Measurements from ENCODE around the gene SPC24.
"Not testable (repeated sequence)": the region's sequence is repeated elsewhere in the genome, so short reads cannot be mapped to it uniquely, and the experiment has no call there.

The SPC24 gene

GRCh38 chr19:11125994-11126685 is 29.4 kb downstream of the SPC24 start:
- DNase-seq (ENCODE audit: low read depth) = peak; percentile 65

DNA sequence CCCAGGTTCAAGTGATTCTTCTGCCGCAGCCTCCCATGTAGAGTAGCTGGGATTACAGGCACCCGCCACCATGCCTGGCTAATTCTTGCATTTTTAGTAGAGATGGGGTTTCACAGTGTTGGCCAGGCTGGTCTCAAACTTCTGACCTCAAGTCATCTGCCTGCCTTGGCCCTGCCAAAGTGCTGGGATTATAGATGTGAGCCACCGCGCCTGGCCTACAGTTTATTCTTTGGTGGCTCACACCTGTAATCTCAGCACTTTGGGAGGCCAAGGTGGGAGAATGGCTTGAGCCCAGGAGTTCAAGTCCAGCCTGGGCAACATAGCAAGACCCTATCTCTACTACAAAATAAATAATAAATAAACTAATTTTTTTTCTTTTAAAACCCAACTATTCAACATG is 31.4 kb downstream of the SPC24 start:
- not testable (repeated sequence) for DNase-seq (ENCODE audit: low read depth)

GRCh38 chr19:11123114-11123513 is 32.5 kb downstream of the SPC24 start:
- no peak for DNase-seq (ENCODE audit: low read depth)

GRCh38 chr19:11121963-11122362 is 33.6 kb downstream of the SPC24 start:
- DNase-seq (ENCODE audit: low read depth) = not testable (repeated sequence)

GRCh38 chr19:11116507-11116906 is 39.1 kb downstream of the SPC24 start:
- no peak for DNase-seq (ENCODE audit: low read depth)

GRCh38 chr19:11115895-11116446 is 39.6 kb downstream of the SPC24 start:
- DNase-seq (ENCODE audit: low read depth) = no peak

DNA sequence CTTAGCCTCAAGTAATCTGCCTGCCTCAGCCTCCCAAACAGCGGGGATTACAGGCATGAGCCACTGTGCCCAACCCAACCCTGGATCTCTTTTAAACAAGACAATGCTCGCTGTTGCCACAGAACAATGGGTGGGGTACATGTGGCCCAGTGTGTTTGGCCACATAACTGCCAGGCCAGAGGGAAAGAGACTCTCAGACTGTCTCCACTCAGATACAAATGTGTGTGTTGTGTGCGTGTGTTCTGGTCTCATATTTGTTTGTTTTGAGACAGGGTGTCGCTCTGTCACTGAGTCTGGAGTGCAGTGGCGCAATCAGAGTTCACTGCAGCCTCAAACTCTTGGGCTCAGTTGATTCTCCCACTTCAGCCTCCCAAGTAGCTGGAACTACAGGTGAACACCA is 40.5 kb downstream of the SPC24 start:
- DNase-seq (ENCODE audit: low read depth) = no peak

DNA sequence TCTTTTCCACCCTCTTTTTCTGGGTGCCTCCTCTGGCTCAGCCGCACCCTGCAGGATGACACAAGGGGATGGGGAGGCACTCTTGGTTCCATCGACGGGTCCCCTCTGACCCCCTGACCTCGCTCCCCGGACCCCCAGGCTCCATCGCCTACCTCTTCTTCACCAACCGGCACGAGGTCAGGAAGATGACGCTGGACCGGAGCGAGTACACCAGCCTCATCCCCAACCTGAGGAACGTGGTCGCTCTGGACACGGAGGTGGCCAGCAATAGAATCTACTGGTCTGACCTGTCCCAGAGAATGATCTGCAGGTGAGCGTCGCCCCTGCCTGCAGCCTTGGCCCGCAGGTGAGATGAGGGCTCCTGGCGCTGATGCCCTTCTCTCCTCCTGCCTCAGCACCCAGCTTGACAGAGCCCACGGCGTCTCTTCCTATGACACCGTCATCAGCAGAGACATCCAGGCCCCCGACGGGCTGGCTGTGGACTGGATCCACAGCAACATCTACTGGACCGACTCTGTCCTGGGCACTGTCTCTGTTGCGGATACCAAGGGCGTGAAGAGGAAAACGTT is 42.4 kb downstream of the SPC24 start:
- DNase-seq (ENCODE audit: low read depth) = no peak

DNA sequence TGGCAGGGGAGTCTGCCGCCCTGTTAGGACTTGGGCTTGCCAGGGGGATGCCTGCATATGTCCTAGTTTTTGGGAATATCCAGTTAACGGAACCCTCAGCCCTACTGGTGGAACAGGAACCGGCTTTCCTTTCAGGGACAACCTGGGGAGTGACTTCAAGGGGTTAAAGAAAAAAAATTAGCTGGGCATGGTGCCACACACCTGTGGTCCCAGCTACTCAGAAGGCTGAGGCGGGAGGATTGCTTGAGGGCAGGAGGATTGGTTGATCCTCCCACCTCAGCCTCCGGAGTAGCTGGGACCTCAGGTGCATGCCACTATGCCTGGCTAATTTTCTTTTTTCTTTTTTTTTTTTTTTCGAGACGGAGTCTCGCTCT is 43.8 kb downstream of the SPC24 start:
- no peak for DNase-seq (ENCODE audit: low read depth)

- DNase-seq (ENCODE audit: low read depth) = no peak
These were observed 44.3 kb downstream of the SPC24 start for GRCh38 chr19:11111117-11111770.

GRCh38 chr19:11108746-11109145 is 46.8 kb downstream of the SPC24 start:
- DNase-seq (ENCODE audit: low read depth) = no peak

GRCh38 chr19:11106477-11106876 is 49.1 kb downstream of the SPC24 start:
- no peak for DNase-seq (ENCODE audit: low read depth)

- no peak for DNase-seq (ENCODE audit: low read depth)
These were observed 50.5 kb downstream of the SPC24 start for GRCh38 chr19:11105014-11105636.

DNA sequence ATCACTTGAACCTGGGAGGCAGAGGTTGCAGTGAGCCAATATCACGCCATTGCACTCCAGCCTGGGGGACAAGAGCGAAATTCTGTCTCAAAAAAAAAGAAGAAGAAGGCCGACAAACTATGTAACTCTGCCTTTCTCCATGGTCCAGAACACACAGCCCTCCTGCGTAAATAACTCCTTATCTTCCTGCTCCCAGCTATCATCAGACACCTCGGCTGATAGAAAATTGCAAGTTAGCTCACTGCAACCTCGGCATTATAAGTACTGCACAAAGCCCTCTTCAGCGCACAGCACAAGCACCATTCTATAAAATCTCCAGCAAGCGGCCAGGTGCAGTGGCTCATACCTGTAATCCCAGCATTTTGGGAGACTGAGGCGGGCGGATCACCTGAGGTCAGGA is 51.9 kb downstream of the SPC24 start:
- not testable (repeated sequence) for DNase-seq (ENCODE audit: low read depth)

- DNase-seq (ENCODE audit: low read depth) = no peak
These were observed 52.6 kb downstream of the SPC24 start for GRCh38 chr19:11102944-11103343.

DNA sequence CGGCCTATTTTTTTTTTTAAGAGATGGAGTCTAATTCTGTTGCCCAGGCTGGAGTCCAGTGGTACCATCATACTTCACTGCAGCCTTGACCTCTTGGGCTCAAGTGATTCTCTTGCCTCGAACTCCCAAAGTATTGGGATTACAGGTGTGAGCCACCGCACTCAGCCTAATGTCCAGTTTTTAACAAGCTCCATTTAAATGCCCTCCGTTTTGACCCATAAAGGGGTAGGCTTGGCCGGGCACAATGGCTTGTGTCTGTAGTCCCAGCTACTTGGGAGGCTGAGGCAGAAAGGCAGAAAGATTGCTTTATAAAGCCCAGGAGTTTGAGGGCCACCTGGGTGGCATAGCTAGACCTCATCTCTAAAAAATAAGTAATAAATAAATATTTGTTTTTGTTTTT is 54.5 kb downstream of the SPC24 start:
- DNase-seq (ENCODE audit: low read depth) = no peak

- DNase-seq (ENCODE audit: low read depth) = no peak
These were observed 55.5 kb downstream of the SPC24 start for GRCh38 chr19:11100049-11100448.

DNA sequence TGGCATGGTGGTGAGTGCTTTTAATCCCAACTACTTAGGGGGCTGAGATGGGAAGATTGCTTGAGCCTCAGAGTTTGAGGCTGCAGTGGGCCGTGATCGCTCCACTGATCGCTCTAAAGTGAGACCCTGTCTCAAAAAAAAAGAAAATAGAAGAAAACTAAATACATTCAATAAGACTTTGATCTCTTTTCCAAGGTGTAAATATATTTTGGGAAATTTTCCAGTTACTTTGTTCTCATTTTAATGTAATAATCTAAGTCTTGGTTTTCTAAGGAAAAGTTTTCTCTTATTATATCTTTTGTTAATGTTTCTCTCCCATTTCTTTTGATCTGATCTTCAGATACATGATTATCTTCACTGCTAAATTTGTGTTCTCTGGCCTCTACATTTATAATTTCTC is 56.7 kb downstream of the SPC24 start:
- DNase-seq (ENCODE audit: low read depth) = no peak

GRCh38 chr19:11098327-11098726 is 57.3 kb downstream of the SPC24 start:
- no peak for DNase-seq (ENCODE audit: low read depth)

GRCh38 chr19:11097367-11097766 is 58.2 kb downstream of the SPC24 start:
- DNase-seq (ENCODE audit: low read depth) = not testable (repeated sequence)

- no peak for DNase-seq (ENCODE audit: low read depth)
These were observed 59.3 kb downstream of the SPC24 start for GRCh38 chr19:11096210-11096841.
